OCI-LY3 (cell line): ENCODE results near the gene DGAT2L6.

Experiments used
- H2AFZ ChIP-seq: fragments of 200-600, 300-600 bp; shearing (Covaris generic); 2 replicates; pipeline ENCODE4 v1.6.0; 2014; ENCODE audit warnings: antibody characterized with exemption, low read depth, low read length
- H3K27ac ChIP-seq: fragments of 200-600, 300-600 bp; sonication (generic); 2 replicates; pipeline ENCODE4 v1.5.1; 2014; ENCODE audit warnings: mild to moderate bottlenecking, low read length, moderate library complexity, mixed read lengths
- H3K27me3 ChIP-seq: fragments of 200-600, 300-600 bp; sonication (generic); 2 replicates; pipeline ENCODE4 v1.6.1; 2014; ENCODE audit warnings: low read depth, low read length, mixed read lengths
- H3K36me3 ChIP-seq: fragments of 200-600, 300-600 bp; sonication (generic); replicated peaks from 2 replicates; pipeline ENCODE3; 2014; ENCODE audit warnings: low read depth, low read length, mixed read lengths
- H3K4me1 ChIP-seq: fragments of 300-600, 200-600 bp; sonication (generic); 2 replicates; pipeline ENCODE4 v1.6.1; 2014; ENCODE audit warnings: low read length, mixed read lengths
- H3K4me2 ChIP-seq: fragments of 200-600, 300-600 bp; sonication (generic); 2 replicates; pipeline ENCODE4 v1.6.1; 2014; ENCODE audit warnings: low read length, mixed read lengths
- H3K4me3 ChIP-seq: fragments of 300-600, 200-600 bp; sonication (generic); 2 replicates; pipeline ENCODE4 v1.5.1; 2014; ENCODE audit warnings: antibody characterized with exemption, mild to moderate bottlenecking, low read length, moderate library complexity
- H3K79me2 ChIP-seq: fragments of 300-600, 200-600 bp; shearing (Covaris generic); 2 replicates; pipeline ENCODE4 v1.6.1; 2014; ENCODE audit warnings: mild to moderate bottlenecking, low read length, mixed read lengths
- H3K9ac ChIP-seq: fragments of 300-600, 200-600 bp; shearing (Covaris generic); 2 replicates; pipeline ENCODE4 v1.6.0; 2014; ENCODE audit warnings: mild to moderate bottlenecking, low read length, moderate library complexity
- H3K9me3 ChIP-seq: fragments of 200-600, 300-600 bp; shearing (Covaris generic); 2 replicates; pipeline ENCODE4 v1.6.1; 2014; ENCODE audit warnings: low read length, mixed read lengths; ENCODE audit not compliant: insufficient read depth
- H4K20me1 ChIP-seq: fragments of 200-600, 300-600 bp; sonication (generic); 2 replicates; pipeline ENCODE4 v1.6.1; 2016; ENCODE audit warnings: low read length, mixed read lengths; ENCODE audit not compliant: insufficient read depth
- EZH2phosphoT487 ChIP-seq: fragments of 200-600 bp; shearing (Covaris generic); IDR thresholded peaks from 2 replicates; pipeline ENCODE4 v1.6.1; 2018; ENCODE audit warnings: antibody characterized with exemption, mixed run types, low read depth
- TF ChIP-seq, protein P1 (sequence below): fragments of 200-600, 300-600 bp; sonication (generic); IDR thresholded peaks from 2 replicates; pipeline ENCODE4 v1.5.1; 2014; ENCODE audit warnings: antibody characterized with exemption, low read length, low read depth

Gene DGAT2L6

DNA sequence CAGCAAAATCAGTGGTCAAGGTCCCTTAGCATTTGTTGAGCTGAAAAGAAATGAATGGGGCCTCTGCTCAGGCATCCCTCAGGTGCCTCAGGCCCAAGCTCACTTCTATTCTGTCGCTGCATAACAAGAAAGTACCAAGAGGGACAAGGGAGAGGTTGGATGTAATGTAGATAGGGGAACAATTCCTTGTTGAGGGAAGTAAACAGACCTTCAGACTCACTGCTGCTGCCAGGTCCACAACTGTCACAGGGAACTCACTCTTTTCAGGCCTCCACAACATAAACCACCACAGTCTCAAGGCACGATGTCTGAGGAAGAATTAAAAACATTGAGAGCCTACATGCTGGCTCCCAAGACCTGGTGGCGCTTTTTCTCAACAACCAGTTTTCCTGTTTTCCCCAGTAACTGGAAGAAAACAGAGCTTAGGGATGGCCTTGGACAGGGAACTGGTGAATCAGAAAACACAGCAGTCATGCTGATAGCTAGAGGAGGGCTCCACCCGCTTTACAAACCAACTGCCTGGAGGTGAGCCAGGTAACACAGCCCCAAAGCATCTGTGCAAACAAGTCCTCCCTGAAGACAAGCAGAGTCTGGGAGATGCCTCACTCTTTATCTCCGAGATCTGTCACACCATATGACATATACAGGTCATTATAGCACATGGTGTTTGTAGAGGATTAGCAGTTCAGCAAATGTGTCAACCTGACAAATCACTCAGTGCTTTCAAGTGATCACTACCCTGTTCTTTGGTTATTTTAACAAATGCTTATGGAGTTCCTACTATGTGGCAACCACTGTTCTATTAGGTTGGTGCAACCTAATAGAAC is 42.9 kb downstream of the DGAT2L6 start:
- Histone ChIP-seq H3K27ac (no peak overlapping the region), H3K4me2 (no peak overlapping the region), H3K4me3 (no peak overlapping the region), H3K4me1 (no peaks in the 10 kb centered on the region), H3K27me3 (no peaks in the 10 kb centered on the region), H3K9ac (no peak overlapping the region), H3K36me3 (no peaks in the 10 kb centered on the region), H3K9me3 (no peaks in the 10 kb centered on the region), H2AFZ (no peak overlapping the region), H3K79me2 (no peaks in the 10 kb centered on the region), H4K20me1 (no peaks in the 10 kb centered on the region)
- TF ChIP-seq EZH2phosphoT487 = no peak
- TF ChIP-seq, protein P1, sequence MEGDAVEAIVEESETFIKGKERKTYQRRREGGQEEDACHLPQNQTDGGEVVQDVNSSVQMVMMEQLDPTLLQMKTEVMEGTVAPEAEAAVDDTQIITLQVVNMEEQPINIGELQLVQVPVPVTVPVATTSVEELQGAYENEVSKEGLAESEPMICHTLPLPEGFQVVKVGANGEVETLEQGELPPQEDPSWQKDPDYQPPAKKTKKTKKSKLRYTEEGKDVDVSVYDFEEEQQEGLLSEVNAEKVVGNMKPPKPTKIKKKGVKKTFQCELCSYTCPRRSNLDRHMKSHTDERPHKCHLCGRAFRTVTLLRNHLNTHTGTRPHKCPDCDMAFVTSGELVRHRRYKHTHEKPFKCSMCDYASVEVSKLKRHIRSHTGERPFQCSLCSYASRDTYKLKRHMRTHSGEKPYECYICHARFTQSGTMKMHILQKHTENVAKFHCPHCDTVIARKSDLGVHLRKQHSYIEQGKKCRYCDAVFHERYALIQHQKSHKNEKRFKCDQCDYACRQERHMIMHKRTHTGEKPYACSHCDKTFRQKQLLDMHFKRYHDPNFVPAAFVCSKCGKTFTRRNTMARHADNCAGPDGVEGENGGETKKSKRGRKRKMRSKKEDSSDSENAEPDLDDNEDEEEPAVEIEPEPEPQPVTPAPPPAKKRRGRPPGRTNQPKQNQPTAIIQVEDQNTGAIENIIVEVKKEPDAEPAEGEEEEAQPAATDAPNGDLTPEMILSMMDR = no peak

DNA sequence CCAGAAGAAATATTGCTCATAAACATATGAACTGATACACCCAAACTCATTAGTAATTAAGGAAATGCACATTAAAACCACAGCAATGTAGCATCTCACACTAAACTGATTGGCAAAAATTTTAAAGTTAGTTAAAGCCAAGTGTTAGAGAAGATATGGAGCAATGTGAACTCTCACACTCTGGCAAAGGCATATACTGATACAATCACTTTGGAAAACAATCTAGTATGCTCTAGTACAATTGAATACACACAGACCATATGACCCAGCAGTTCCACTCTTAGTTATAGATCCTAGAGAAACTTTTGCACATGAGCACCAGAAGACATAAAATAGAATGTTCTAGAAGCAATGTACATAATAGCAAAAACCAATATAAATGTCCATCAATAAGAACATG is 48.8 kb downstream of the DGAT2L6 start:
- Histone ChIP-seq H3K4me3 (no peak overlapping the region), H3K27me3 (no peaks in the 10 kb centered on the region), H3K4me1 (no peaks in the 10 kb centered on the region), H3K36me3 (no peaks in the 10 kb centered on the region), H3K4me2 (no peak overlapping the region), H3K27ac (no peak overlapping the region), H3K9ac (no peak overlapping the region), H3K79me2 (no peaks in the 10 kb centered on the region), H4K20me1 (no peaks in the 10 kb centered on the region), H2AFZ (no peak overlapping the region), H3K9me3 (no peaks in the 10 kb centered on the region)
- TF ChIP-seq, protein P1 = no peak
- no peak for TF ChIP-seq EZH2phosphoT487

DNA sequence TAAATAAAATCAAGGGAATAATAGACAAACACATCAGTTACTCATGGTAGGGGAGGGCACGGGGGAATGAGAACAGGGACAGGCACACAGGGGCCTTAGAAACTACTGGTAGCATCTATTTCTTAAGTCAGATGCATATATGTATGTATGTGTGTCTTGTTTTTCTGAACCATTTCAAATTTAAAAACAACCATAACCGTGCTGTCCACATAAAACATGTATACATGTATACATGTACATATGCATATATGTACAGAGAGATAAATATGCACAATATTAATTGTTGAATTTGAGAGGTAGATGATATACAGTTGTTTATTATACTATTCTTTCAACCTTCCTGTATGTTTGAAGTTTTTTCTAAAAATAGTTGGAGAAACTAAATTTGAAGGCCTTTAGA is 49.4 kb downstream of the DGAT2L6 start:
- Histone ChIP-seq H2AFZ (no peak overlapping the region), H3K9me3 (no peaks in the 10 kb centered on the region), H3K4me3 (no peak overlapping the region), H3K9ac (no peak overlapping the region), H3K4me2 (no peak overlapping the region), H3K27me3 (no peaks in the 10 kb centered on the region), H3K4me1 (no peaks in the 10 kb centered on the region), H3K36me3 (no peaks in the 10 kb centered on the region), H3K27ac (no peak overlapping the region), H4K20me1 (no peaks in the 10 kb centered on the region), H3K79me2 (no peaks in the 10 kb centered on the region)
- TF ChIP-seq EZH2phosphoT487 = no peak

DNA sequence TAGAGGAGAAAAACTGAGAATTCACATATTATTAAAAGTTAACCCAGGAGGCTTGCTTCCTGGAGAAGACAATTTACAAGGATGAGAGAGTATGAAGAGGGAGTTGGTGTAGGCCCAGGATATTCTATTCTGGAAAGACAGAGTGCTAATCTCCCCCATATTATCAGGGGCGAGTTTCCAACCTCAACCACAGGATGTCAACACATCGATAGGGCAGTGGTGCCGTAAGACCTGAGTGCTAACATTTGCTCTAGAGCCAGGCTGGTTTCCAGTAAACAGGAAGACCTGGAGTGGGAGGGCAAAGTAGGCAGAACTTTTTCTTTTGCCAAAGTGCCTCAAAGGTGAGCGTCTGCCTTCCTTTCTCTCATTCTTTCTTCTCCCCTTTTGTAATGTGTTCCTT is 54.4 kb downstream of the DGAT2L6 start:
- Histone ChIP-seq H3K9me3 (no peaks in the 10 kb centered on the region), H3K36me3 (no peaks in the 10 kb centered on the region), H3K27me3 (no peaks in the 10 kb centered on the region), H3K9ac (no peak overlapping the region), H3K27ac (no peak overlapping the region), H3K4me1 (no peaks in the 10 kb centered on the region), H4K20me1 (no peaks in the 10 kb centered on the region), H3K4me2 (no peak overlapping the region), H3K4me3 (no peak overlapping the region), H3K79me2 (no peaks in the 10 kb centered on the region), H2AFZ (no peak overlapping the region)
- TF ChIP-seq EZH2phosphoT487 = no peak
- TF ChIP-seq, protein P1 = no peak
